VCaP (cell line): ENCODE measurements around the gene SLC35C1.
"Not testable (repeated sequence)": the region's sequence is repeated elsewhere in the genome, so short reads cannot be mapped to it uniquely, and the experiment has no call there.

Experiments used
- H3K27ac ChIP-seq: fragments of 450-650 bp; 2 replicates; pipeline ENCODE4 v1.5.1; 2017
- CTCF ChIP-seq: fragments of 450-650 bp; conservative IDR thresholded peaks from 2 replicates; pipeline ENCODE4 v1.5.1; 2017; ENCODE audit warnings: mild to moderate bottlenecking, moderate library complexity

Gene SLC35C1

GRCh38 chr11:45815747-45816146 lies 10.8 kb downstream of the SLC35C1 start:
- TF ChIP-seq CTCF: no peak

GRCh38 chr11:45816614-45817013 lies 11.7 kb downstream of the SLC35C1 start:
- no peak overlapping the region for H3K27ac ChIP-seq
- no peak for TF ChIP-seq CTCF

More at GRCh38 chr11:45815747-45816146, 10.8 kb downstream of the SLC35C1 start:
- no peak overlapping the region for H3K27ac ChIP-seq

DNA sequence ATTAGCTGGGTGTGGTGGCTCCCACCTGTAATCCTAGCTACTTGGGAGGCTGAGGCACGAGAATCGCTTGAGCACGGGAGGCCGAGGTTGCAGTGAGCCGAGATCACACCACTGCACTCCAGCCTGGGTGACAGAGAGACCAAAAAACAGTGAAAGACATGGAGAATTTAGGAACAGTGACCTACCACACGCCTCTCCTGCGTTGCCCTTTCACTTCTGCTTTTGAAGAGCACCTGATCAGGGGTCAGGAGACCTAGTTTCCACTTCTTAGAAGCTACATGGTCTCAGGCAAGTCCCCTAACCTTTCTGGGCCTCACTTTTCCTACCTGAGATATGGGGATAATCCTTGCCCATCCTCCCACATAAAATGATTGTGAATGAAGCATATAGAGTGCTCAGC lies 12.2 kb downstream of the SLC35C1 start:
- H3K27ac ChIP-seq: no peak overlapping the region
- no peak for TF ChIP-seq CTCF

DNA sequence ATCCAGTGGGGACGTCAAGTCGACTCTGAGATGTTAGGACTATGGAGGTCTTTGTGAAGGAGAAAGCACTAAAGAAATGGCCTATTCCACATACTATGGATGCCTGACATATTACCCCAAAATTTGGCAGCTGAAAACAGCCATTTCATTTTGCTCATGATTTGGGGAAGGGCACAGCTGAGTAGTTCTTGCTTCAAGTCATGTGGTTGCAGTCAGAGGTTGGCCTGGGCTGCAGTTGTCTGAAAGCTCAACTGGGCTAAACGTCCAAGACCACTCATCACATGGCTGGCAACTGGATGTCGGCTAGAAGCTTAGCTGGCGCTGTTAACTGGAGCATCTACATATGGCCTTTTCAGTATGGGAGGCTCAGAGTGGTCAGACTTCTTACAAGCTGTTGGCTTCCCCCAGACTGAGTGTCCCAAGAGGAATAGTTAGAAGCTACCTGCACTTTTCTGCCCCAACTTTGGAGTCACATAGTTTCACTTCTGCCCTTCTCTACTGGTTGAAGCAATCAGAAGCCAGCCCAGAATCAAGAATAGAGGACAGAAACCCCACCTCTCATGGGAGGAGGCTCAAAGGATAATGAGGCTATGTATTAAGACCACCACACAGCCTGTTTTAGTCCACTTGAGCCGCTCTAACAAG lies 14.1 kb downstream of the SLC35C1 start:
- H3K27ac ChIP-seq: no peak overlapping the region

GRCh38 chr11:45820211-45820857 lies 15.4 kb downstream of the SLC35C1 start:
- no peak for TF ChIP-seq CTCF
- H3K27ac ChIP-seq: no peak overlapping the region

More for the DNA sequence above, 14.1 kb downstream of the SLC35C1 start:
- no peak for TF ChIP-seq CTCF

DNA sequence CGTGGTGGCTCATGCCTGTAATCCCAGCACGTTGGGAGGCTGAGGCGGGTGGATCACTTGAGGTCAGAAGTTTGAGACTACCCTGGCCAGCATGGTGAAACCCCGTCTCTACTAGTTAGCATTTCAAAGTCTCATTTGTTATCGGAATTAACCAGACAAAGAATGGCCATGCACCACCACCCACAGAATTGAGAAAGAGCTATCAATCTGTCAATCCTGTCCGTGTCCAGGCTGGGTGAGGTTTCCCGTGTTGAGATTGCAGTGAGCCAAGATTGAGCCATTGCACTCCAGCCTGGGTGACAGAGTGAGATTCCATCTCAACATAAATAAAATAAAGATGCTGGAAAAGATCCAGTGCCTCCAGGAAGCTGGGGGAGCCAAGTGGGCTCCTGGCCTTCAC lies 21.5 kb downstream of the SLC35C1 start:
- not testable (repeated sequence) for H3K27ac ChIP-seq

GRCh38 chr11:45827123-45827522 lies 22.2 kb downstream of the SLC35C1 start:
- H3K27ac ChIP-seq: no peak overlapping the region
- no peak for TF ChIP-seq CTCF

DNA sequence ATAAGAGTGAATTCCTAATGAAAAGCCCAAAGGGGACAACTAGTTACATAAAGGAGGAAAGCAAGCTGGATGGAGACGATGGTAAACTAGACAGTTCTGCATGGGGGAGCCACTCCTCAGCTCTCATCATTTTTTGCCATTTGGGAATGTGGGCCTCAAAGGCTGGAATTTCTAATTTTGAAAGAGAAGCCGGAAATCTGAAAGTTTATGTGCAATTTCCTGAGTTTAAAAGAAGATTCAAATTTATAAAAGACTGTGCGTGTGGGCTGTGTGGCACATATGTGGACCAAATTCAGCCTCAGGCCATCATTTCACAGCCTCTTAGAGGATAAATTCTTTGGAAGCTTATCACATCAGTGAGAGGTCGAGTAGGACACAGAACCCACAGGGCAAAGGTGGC lies 24.0 kb downstream of the SLC35C1 start:
- TF ChIP-seq CTCF: no peak
- no peak overlapping the region for H3K27ac ChIP-seq
